Measurements from ENCODE around the gene CX3CR1.
"Not testable (repeated sequence)": the region's sequence is repeated elsewhere in the genome, so short reads cannot be mapped to it uniquely, and the experiment has no call there.

Gene CX3CR1

GRCh38 chr3:39279745-39280517, at the start of gene CX3CR1:
Gene CX3CR1, minus strand, starts transcription at chr3:39280036. Its CDS starts 13,527 bp downstream, at chr3:39266509.
- H3K4me3 ChIP-seq (ENCODE audit: low read depth, low read length) = no peak within 1 kb of the TSS

- H3K4me3 ChIP-seq (ENCODE audit: low read depth, low read length) = no peak within 1 kb of the TSS
Observed at GRCh38 chr3:39329493-39329892, 49.7 kb upstream of the CX3CR1 start, which contains the start of gene CCR8. Gene CCR8, plus strand, starts transcription at chr3:39329709. Its CDS starts 2,623 bp downstream, at chr3:39332332.

- H3K4me3 ChIP-seq (ENCODE audit: low read depth, low read length) = no peak overlapping the region
Observed at GRCh38 chr3:39327746-39328349, 48.0 kb upstream of the CX3CR1 start.

GRCh38 chr3:39327053-39327745, 47.4 kb upstream of the CX3CR1 start:
- no peak overlapping the region for H3K4me3 ChIP-seq (ENCODE audit: low read depth, low read length)

- no peak overlapping the region for H3K4me3 ChIP-seq (ENCODE audit: low read depth, low read length)
Observed at GRCh38 chr3:39325236-39325635, 45.4 kb upstream of the CX3CR1 start.

- no peak overlapping the region for H3K4me3 ChIP-seq (ENCODE audit: low read depth, low read length)
Observed at GRCh38 chr3:39323494-39323893, 43.7 kb upstream of the CX3CR1 start.

- no peak overlapping the region for H3K4me3 ChIP-seq (ENCODE audit: low read depth, low read length)
Observed at GRCh38 chr3:39322936-39323335, 43.1 kb upstream of the CX3CR1 start.

GRCh38 chr3:39322209-39322715, 42.4 kb upstream of the CX3CR1 start:
- H3K4me3 ChIP-seq (ENCODE audit: low read depth, low read length) = not testable (repeated sequence)

GRCh38 chr3:39321574-39321983, 41.7 kb upstream of the CX3CR1 start:
- not testable (repeated sequence) for H3K4me3 ChIP-seq (ENCODE audit: low read depth, low read length)

- H3K4me3 ChIP-seq (ENCODE audit: low read depth, low read length) = no peak overlapping the region
Observed at GRCh38 chr3:39319249-39319648, 39.4 kb upstream of the CX3CR1 start.

GRCh38 chr3:39318301-39318700, 38.5 kb upstream of the CX3CR1 start:
- no peak overlapping the region for H3K4me3 ChIP-seq (ENCODE audit: low read depth, low read length)

GRCh38 chr3:39317571-39318169, 37.8 kb upstream of the CX3CR1 start:
- H3K4me3 ChIP-seq (ENCODE audit: low read depth, low read length) = no peak overlapping the region

GRCh38 chr3:39315420-39315819, 35.6 kb upstream of the CX3CR1 start:
- H3K4me3 ChIP-seq (ENCODE audit: low read depth, low read length) = no peak overlapping the region

- H3K4me3 ChIP-seq (ENCODE audit: low read depth, low read length) = no peak overlapping the region
Observed at GRCh38 chr3:39313289-39313688, 33.5 kb upstream of the CX3CR1 start.

GRCh38 chr3:39302178-39302577, 22.3 kb upstream of the CX3CR1 start:
- H3K4me3 ChIP-seq (ENCODE audit: low read depth, low read length) = no peak overlapping the region

GRCh38 chr3:39299279-39299678, 19.4 kb upstream of the CX3CR1 start:
- H3K4me3 ChIP-seq (ENCODE audit: low read depth, low read length) = no peak overlapping the region

- no peak overlapping the region for H3K4me3 ChIP-seq (ENCODE audit: low read depth, low read length)
Observed at GRCh38 chr3:39296197-39297077, 16.6 kb upstream of the CX3CR1 start.

GRCh38 chr3:39295184-39295775, 15.4 kb upstream of the CX3CR1 start:
- H3K4me3 ChIP-seq (ENCODE audit: low read depth, low read length) = no peak overlapping the region

GRCh38 chr3:39294446-39295183, 14.8 kb upstream of the CX3CR1 start:
- no peak overlapping the region for H3K4me3 ChIP-seq (ENCODE audit: low read depth, low read length)

Measured in iPS-11a (cell line).